BE2C (cell line): ENCODE data around the gene DIO1.
A peak's percentile ranks its signal among the peaks of the same experiment; 100 is the strongest.

Experiments
- DNase-seq: peaks from one replicate; pipeline ENCODE4 v3.0.0-alpha.2; 2020
- H3K27me3 ChIP-seq: fragments of 250-450 bp; sonication (Bioruptor Pico); 2 replicates; pipeline ENCODE4 v1.5.1; 2020; ENCODE audit warnings: mild to moderate bottlenecking
- H3K36me3 ChIP-seq: fragments of 250-450 bp; sonication (Bioruptor Pico); 2 replicates; pipeline ENCODE4 v1.5.1; 2020; ENCODE audit warnings: mild to moderate bottlenecking
- H3K4me1 ChIP-seq: fragments of 250-450 bp; sonication (Bioruptor Pico); 2 replicates; pipeline ENCODE4 v1.5.1; 2020
- H3K4me3 ChIP-seq: 2 replicates; pipeline ENCODE4 v1.5.1; 2011; ENCODE audit warnings: low read depth, low read length
- H3K9me3 ChIP-seq: fragments of 250-450 bp; sonication (Bioruptor Pico); 2 replicates; pipeline ENCODE4 v1.5.1; 2020
- TF ChIP-seq, protein P1 (sequence below): IDR thresholded peaks from 2 replicates; pipeline ENCODE4 v1.5.1; 2012; ENCODE audit warnings: mild to moderate bottlenecking, low read depth, low read length

Gene DIO1

DNA sequence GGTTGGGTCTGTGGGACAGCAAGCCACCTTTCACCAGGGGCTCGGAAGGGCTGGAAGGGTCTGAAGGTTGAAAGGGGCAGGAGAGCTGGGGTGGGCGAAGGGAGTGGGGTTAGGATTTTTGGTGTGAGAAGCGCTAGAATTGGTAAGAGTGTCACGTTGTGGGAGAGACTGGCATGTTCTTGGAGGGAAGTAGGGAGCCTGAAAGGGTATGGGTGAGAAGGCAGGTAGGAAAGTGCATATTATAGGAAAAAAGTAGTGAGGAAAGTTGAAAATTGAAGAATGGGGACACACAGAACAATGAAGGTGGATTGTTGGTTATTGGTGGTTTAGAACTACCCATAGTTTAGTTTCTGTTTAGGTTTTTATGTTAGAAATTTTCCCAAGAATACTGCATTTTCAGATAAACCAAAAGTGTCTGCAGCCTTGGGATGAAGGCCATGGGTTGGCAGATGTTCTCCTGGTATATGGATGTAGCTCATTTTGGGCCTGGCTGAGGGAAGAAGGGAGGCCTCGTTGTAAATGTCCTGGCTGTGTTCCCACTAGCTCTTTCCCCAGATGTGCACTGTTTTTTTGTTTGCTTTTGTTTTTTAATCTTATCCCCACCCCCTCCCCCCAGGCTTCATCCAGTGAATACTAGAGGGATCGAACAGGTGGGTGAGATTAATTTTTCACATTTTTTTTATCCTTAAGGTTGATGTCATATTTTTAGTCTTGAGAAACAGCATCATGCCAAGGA, 53.4 kb downstream of the DIO1 start:
- Histone ChIP-seq H3K4me1 (no peaks in the 10 kb centered on the region), H3K4me3 (no peak overlapping the region; the same call in 1 of the 2 replicates), H3K36me3 (no peaks in the 10 kb centered on the region), H3K27me3 (no peaks in the 10 kb centered on the region), H3K9me3 (no peaks in the 10 kb centered on the region)
- no peak for DNase-seq
- TF ChIP-seq, protein P1, sequence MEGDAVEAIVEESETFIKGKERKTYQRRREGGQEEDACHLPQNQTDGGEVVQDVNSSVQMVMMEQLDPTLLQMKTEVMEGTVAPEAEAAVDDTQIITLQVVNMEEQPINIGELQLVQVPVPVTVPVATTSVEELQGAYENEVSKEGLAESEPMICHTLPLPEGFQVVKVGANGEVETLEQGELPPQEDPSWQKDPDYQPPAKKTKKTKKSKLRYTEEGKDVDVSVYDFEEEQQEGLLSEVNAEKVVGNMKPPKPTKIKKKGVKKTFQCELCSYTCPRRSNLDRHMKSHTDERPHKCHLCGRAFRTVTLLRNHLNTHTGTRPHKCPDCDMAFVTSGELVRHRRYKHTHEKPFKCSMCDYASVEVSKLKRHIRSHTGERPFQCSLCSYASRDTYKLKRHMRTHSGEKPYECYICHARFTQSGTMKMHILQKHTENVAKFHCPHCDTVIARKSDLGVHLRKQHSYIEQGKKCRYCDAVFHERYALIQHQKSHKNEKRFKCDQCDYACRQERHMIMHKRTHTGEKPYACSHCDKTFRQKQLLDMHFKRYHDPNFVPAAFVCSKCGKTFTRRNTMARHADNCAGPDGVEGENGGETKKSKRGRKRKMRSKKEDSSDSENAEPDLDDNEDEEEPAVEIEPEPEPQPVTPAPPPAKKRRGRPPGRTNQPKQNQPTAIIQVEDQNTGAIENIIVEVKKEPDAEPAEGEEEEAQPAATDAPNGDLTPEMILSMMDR, result no peak

DNA sequence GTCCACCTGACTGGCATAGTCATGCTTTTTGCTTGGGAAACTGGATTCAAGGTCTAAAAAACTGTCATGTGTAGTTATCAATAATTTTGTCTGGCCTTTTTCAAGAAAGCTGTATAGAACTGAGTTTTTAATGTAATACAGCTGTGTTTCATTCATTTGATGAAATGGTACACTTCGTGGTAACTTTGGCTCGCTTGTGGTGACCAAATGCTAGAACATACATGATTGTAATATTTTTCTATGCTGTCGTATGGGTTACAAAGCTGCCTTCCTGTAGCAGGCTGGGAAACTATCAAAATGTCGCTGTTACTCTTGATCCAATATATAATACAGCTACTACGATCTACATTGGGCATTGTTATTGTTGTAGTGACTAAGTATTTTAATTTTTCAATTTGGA, 54.3 kb downstream of the DIO1 start:
- TF ChIP-seq, protein P1, result no peak
- no peak overlapping the region for H3K4me3 ChIP-seq
- DNase-seq, result no peak
- no peaks in the 10 kb centered on the region for H3K27me3 ChIP-seq
- H3K4me1 ChIP-seq, result no peaks in the 10 kb centered on the region
- H3K36me3 ChIP-seq, result no peaks in the 10 kb centered on the region
- no peaks in the 10 kb centered on the region for H3K9me3 ChIP-seq

DNA sequence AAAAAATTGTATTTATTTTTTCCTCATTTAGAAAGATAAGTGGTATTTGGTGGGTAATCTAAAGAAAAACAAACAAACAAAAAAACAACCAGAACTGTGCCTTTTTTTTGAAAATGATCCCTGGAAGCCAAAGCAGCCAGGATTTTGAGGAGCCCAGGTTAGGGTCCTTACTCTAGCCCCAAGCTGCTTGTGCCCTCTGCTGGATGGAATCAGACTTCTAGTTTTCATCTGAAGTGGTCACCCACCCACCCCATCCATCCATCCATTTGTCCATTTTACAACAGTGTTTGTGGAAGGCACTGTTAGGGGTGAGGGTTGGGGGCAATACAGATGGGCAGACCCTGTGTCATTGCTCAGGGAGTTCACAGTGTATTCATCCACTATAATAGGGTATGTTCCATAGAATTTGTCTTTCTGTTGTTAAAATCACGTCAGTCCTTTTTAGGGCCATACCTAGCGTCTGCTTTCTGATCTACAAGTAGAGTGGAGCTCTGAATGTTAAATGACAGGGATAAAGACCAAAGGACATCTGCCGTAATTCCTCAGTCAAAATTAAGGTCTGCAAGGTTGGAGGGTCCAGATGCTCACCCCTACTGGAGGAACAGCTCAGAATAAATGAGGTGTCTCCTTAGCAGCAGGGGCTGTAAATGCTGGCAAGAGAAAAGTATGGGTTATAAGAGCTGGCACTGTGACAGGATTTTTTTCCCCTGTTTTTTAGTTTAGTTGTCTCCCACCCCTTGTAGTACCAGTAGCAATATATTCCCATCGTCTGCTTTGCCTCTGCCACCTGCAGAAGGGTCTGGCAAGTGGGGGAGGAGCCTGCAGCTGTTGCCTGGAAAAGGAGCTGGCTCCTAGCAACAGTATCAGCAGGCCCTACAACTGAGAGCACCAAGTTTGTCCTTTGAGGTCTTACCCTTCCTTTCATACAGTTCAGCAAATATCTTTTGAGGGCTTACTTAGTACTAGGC, 55.3 kb downstream of the DIO1 start:
- TF ChIP-seq, protein P1, result peak; percentile 71
- peak; percentile 44 for DNase-seq
- no peak overlapping the region for H3K4me3 ChIP-seq
- H3K4me1 ChIP-seq, result no peaks in the 10 kb centered on the region
- no peaks in the 10 kb centered on the region for H3K27me3 ChIP-seq
- no peaks in the 10 kb centered on the region for H3K9me3 ChIP-seq
- no peaks in the 10 kb centered on the region for H3K36me3 ChIP-seq

DNA sequence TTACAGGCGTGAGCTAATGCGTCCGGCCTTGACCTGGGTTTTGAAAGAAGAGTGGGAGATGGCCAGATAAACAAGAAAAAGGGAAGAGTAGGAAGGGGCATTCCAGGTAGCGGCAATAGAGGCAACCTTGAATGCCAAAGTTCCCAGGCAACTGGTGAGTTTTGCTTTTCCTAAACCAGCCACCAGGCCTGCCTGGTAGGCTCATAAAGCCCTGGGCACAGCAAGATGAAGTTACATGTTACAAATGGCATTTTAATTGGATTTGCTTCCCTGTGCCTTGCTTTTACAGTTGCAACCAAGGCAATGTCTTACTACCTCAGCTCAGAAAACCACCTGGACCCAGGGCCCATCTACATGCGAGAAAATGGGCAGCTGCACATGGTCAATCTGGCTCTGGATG, 57.7 kb downstream of the DIO1 start:
- Histone ChIP-seq H3K36me3 (no peaks in the 10 kb centered on the region), H3K9me3 (no peaks in the 10 kb centered on the region), H3K4me3 (no peak overlapping the region), H3K4me1 (no peaks in the 10 kb centered on the region), H3K27me3 (no peaks in the 10 kb centered on the region)
- DNase-seq, result peak; percentile 5
- TF ChIP-seq, protein P1, result no peak

DNA sequence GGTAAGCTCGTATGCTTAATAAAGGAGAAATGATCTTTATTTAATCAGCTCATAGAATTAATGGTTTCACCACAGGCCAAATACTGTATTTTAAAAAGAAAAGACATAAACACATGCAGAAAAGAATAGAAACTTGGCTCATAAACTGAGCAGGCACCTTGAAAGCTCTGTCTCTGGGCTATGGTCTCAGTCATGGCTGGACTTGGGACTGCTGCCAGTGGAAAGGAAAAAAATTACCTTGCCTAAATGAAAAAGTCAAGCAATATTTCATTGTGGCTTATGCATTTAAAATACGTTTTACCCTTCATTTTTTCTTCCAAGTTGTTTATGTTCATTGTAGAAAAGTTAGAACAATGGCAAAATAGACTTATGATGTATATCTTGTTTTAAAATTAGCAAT, 60.1 kb downstream of the DIO1 start:
- H3K9me3 ChIP-seq, result no peaks in the 10 kb centered on the region
- H3K4me1 ChIP-seq, result no peaks in the 10 kb centered on the region
- DNase-seq, result no peak
- H3K4me3 ChIP-seq, result no peak overlapping the region
- H3K36me3 ChIP-seq, result no peaks in the 10 kb centered on the region
- H3K27me3 ChIP-seq, result no peaks in the 10 kb centered on the region
- TF ChIP-seq, protein P1, result no peak
